Upper lobe of left lung (tissue), 6 donors: ENCODE measurements around the gene FBXW11. TPM values are rescaled to one million over a fixed set of nuclear protein-coding genes. Genes with fewer than 3 reads are reported as not detected.

Source experiments
- ATAC-seq, 2 donors: fragments of 200-7000 bp; cut with Tn5 transposase; one replicate each; pipeline ENCODE4 v1.9.1; 2022; ENCODE audit warnings: mild to moderate bottlenecking in 2 of 2, moderate library complexity in 2 of 2; ENCODE audit not compliant: low FRiP score in 2 of 2
- DNase-seq, 2 donors: peaks; one replicate each; pipeline ENCODE4 v3.0.0-alpha.2; 2019 to 2020
- H3K27ac ChIP-seq, 4 donors: fragments of 200-600 bp; sonication (generic); one replicate each; pipeline ENCODE4 v1.5.1; 2016 to 2019
- H3K27me3 ChIP-seq, 4 donors: fragments of 200-600 bp; sonication (generic); one replicate each; pipeline ENCODE4 v1.5.1; 2017 to 2019
- H3K36me3 ChIP-seq, 4 donors: fragments of 200-600 bp; sonication (generic); one replicate each; pipeline ENCODE4 v1.5.1; 2016 to 2019
- H3K4me1 ChIP-seq, 4 donors: fragments of 200-600 bp; sonication (generic); one replicate each; pipeline ENCODE4 v1.5.1; 2018 to 2019
- H3K4me3 ChIP-seq, 4 donors: fragments of 200-600 bp; sonication (generic); one replicate each; pipeline ENCODE4 v1.5.1; 2017 to 2019; ENCODE audit warnings: mild to moderate bottlenecking in 2 of 4, moderate library complexity in 1 of 4
- H3K9me3 ChIP-seq, 4 donors: fragments of 200-600 bp; sonication (generic); one replicate each; pipeline ENCODE4 v1.5.1; 2018 to 2019
- EP300 ChIP-seq, 4 donors: sonication (generic); formaldehyde crosslinking; IDR thresholded peaks; one replicate each; pipeline ENCODE4 v1.5.1; 2017; ENCODE audit warnings: antibody characterized with exemption in 4 of 4, control low read depth in 2 of 4
- POLR2A ChIP-seq, 4 donors: fragments of 450-650 bp; IDR thresholded peaks; one replicate each; pipeline ENCODE4 v1.5.1; 2016 to 2017; ENCODE audit warnings: antibody characterized with exemption in 4 of 4, mild to moderate bottlenecking in 2 of 4
- POLR2AphosphoS5 ChIP-seq, 2 donors: sonication (generic); formaldehyde crosslinking; IDR thresholded peaks; one replicate each; pipeline ENCODE4 v1.5.1; 2017; ENCODE audit warnings: antibody characterized with exemption in 2 of 2
- WGBS, 2 donors: methylation state at CpG; one replicate each; pipeline ENCODE4 v1.1.5; 2017 to 2018; 5-methylcytosine and 5-hydroxymethylcytosine counted together
- total RNA-seq, 6 donors: library from RNA; depleted of rRNA in 4 of 6; stranded (reverse); fragments of >200 nt in 4 of 6; gene quantifications; one replicate each; pipeline versions ENCODE4 v1.1.0 to v1.2.1, GENCODE V29; 2016 to 2021
- TF ChIP-seq, protein P1 (sequence below), 6 experiments: fragments of 450-650 bp in 4 of 6; fragments of 200-600 bp in 2 of 6; sonication (generic) in 2 of 6; IDR thresholded peaks; one replicate each; pipeline ENCODE4 v1.5.1; 2016 to 2019; ENCODE audit warnings: antibody characterized with exemption in 6 of 6
- donor health status: DM: no; HTN: no; CAD: no; lungs with moderate emphysema.
- donor health status: DM: no; HTN: yes; CAD: no; lungs with severe emphysema.

The FBXW11 gene
- total RNA-seq, 6 donors from 2014 or later, result 37.2 to 80.0 (median 48.9) TPM

DNA sequence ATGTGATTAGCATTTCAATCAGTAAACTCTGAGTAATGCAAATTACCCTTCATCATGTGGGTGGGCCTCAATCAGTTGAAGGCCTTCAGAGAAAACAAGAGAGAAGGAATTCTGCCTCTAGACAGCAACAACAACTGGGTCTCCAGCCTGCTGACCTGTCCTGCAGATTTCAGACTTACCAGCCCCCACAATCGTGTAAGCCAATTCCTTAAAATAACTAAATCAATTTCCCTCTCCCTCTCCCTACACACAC, 41.7 kb upstream of the FBXW11 start:
- Histone ChIP-seq H3K27ac (no peak overlapping the region), H3K4me3 (no peak overlapping the region), H3K9me3 (no peaks in the 10 kb centered on the region), H3K27me3 (no peaks in the 10 kb centered on the region), H3K36me3 (peaks cover 15 to 85% (median 57%) of the 10 kb centered on the region in 4 donors), H3K4me1 (no peaks in the 10 kb centered on the region)
- no peak for ATAC-seq
- WGBS, 2 donors, result 80 to 83% methylated on average over 1 of the region's 1 CpG
- TF ChIP-seq, protein P1, sequence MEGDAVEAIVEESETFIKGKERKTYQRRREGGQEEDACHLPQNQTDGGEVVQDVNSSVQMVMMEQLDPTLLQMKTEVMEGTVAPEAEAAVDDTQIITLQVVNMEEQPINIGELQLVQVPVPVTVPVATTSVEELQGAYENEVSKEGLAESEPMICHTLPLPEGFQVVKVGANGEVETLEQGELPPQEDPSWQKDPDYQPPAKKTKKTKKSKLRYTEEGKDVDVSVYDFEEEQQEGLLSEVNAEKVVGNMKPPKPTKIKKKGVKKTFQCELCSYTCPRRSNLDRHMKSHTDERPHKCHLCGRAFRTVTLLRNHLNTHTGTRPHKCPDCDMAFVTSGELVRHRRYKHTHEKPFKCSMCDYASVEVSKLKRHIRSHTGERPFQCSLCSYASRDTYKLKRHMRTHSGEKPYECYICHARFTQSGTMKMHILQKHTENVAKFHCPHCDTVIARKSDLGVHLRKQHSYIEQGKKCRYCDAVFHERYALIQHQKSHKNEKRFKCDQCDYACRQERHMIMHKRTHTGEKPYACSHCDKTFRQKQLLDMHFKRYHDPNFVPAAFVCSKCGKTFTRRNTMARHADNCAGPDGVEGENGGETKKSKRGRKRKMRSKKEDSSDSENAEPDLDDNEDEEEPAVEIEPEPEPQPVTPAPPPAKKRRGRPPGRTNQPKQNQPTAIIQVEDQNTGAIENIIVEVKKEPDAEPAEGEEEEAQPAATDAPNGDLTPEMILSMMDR (IDR thresholded peaks at IDR 0.05), result no peak
- no peak for TF ChIP-seq POLR2A (IDR thresholded peaks at IDR 0.05)
- no peak for TF ChIP-seq POLR2AphosphoS5 (IDR thresholded peaks at IDR 0.05)
- no peak for TF ChIP-seq EP300 (IDR thresholded peaks at IDR 0.05)
- no peak for DNase-seq

DNA sequence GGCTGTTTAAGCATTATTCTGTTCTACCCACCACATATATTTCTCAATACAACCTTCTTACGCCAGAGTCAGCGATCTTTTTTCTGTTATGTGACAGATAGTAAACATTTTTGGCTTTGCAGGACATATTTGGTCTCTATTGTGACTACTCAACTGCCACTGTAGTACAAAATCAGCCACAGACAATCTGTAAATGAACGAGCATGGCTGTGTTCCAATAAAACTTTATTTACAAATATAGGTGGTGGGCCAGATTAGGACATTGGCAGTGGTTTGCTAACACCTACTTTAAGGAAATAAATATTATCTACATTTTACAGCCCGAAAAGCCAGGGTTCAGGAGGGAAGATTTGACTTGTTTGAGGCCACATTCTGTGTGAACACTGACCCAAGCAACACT, 40.2 kb upstream of the FBXW11 start:
- H3K4me3 ChIP-seq, result no peak overlapping the region
- ATAC-seq (no peak), DNase-seq (no peak)
- no peak overlapping the region for H3K27ac ChIP-seq
- peaks cover 9 to 71% (median 45%) of the 10 kb centered on the region in 4 donors for H3K36me3 ChIP-seq
- H3K27me3 ChIP-seq, result no peaks in the 10 kb centered on the region
- no peaks in the 10 kb centered on the region for H3K4me1 ChIP-seq
- TF ChIP-seq, protein P1 (IDR thresholded peaks at IDR 0.05), result no peak
- no peak for TF ChIP-seq POLR2AphosphoS5 (IDR thresholded peaks at IDR 0.05)
- no peak for TF ChIP-seq EP300 (IDR thresholded peaks at IDR 0.05)
- TF ChIP-seq POLR2A (IDR thresholded peaks at IDR 0.05), result no peak
- 92 to 93% methylated on average over 4 of the region's 4 CpGs for WGBS, 2 donors
- no peaks in the 10 kb centered on the region for H3K9me3 ChIP-seq

DNA sequence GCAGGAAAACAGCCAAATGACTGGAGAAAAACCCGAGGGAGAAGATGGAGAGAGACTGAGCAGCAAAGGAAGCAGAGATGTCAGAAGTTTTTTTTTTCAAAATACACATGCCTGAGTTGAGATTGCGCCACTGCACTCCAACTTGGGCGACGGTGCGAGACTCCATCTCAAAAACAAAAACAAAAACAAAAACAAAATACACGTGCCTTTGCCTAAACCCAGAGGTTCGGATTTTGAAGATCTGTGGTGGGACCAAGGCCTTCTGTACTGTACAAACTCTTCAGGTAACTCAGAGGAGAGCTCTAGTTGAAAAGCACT, 38.8 kb upstream of the FBXW11 start:
- Histone ChIP-seq H3K9me3 (no peaks in the 10 kb centered on the region), H3K27ac (no peak overlapping the region), H3K27me3 (no peaks in the 10 kb centered on the region), H3K4me3 (no peak overlapping the region), H3K4me1 (peaks cover 0 to 2% (median 0%) of the 10 kb centered on the region in 4 donors), H3K36me3 (peaks cover 9 to 58% (median 36%) of the 10 kb centered on the region in 4 donors)
- TF ChIP-seq, protein P1 (IDR thresholded peaks at IDR 0.05), result no peak
- TF ChIP-seq POLR2A (IDR thresholded peaks at IDR 0.05) (no peak), POLR2AphosphoS5 (IDR thresholded peaks at IDR 0.05) (no peak), EP300 (IDR thresholded peaks at IDR 0.05) (no peak)
- WGBS, 2 donors, result 79 to 80% methylated on average over 7 of the region's 7 CpGs
- no peak for DNase-seq
- no peak for ATAC-seq

DNA sequence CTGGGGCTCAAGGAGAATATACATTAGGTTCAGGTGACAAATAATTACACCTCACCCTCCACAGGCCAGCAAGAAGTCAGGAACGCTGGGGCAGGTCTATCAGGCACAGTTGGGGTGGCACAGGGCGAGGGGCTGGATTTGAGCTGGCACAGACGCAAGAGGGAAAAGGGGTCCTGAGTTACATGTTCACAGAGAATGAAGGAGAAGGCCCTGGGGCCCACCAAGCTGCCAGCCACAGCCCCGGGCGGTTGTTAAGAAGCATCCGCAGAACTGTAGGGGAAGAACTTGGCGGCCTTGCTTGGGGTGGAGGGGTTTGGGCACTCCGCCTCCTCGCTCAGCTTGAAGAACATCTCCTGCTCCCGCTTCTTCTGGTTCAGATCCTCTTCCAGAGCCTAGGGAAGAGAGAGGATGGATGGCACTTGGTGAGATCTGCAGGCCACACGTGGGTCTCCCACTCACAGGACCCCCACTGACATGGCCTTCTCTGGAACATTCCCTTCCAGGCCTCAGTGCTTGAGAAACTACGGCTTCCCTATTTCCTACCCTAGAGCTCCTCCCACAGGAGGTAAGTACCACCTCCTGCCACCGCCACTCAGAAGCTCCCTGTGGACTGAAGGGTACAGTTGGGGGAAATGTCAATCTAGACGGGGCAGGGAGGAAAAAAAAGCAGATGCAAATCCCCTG, 38.3 kb upstream of the FBXW11 start:
- Histone ChIP-seq H3K9me3 (no peaks in the 10 kb centered on the region), H3K4me1 (peaks cover 0 to 7% (median 0%) of the 10 kb centered on the region in 4 donors), H3K4me3 (no peak overlapping the region), H3K36me3 (peaks cover 9 to 53% (median 33%) of the 10 kb centered on the region in 4 donors), H3K27ac (no peak overlapping the region), H3K27me3 (no peaks in the 10 kb centered on the region)
- ATAC-seq (no peak), DNase-seq (no peak)
- WGBS, 2 donors, result 85 to 87% methylated on average over 13 to 14 of the region's 14 CpGs
- TF ChIP-seq POLR2A (IDR thresholded peaks at IDR 0.05) (no peak), EP300 (IDR thresholded peaks at IDR 0.05) (no peak), POLR2AphosphoS5 (IDR thresholded peaks at IDR 0.05) (no peak)
- TF ChIP-seq, protein P1 (IDR thresholded peaks at IDR 0.05), result no peak

DNA sequence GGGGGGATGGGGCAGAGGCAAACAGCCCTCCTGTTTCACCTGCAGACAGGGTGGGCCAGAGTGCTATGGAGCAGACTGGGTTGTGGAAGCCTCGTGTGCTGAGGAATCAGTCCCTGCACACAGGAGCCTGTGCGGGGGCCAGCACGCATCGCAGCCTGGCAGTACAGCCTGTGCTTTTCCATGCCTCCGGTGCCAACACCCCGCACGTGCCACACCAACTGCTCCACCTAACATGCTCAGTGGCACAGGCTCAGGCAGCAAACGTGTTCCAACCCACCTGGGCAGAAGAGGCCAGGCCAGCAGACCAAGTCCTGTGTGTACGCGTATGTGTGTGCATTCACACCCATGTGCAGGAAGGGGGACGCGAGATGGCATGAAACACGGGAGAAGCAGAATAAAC, 37.4 kb upstream of the FBXW11 start:
- no peak overlapping the region for H3K27ac ChIP-seq
- ATAC-seq, result peak in 1 of 2 donors; percentile 20
- 83 to 87% methylated on average over 13 of the region's 13 CpGs for WGBS, 2 donors
- H3K4me3 ChIP-seq, result no peak overlapping the region
- H3K9me3 ChIP-seq, result no peaks in the 10 kb centered on the region
- no peaks in the 10 kb centered on the region for H3K27me3 ChIP-seq
- H3K4me1 ChIP-seq, result peaks cover 0 to 8% (median 0%) of the 10 kb centered on the region in 4 donors
- H3K36me3 ChIP-seq, result peaks cover 9 to 44% (median 24%) of the 10 kb centered on the region in 4 donors
- no peak for TF ChIP-seq EP300 (IDR thresholded peaks at IDR 0.05)
- TF ChIP-seq, protein P1 (IDR thresholded peaks at IDR 0.05), result no peak
- no peak for TF ChIP-seq POLR2AphosphoS5 (IDR thresholded peaks at IDR 0.05)
- DNase-seq, result peak in 1 of 2 donors; percentile 57
